ENCODE results near the gene SDR9C7.
"Not testable (repeated sequence)": the region's sequence is repeated elsewhere in the genome, so short reads cannot be mapped to it uniquely, and the experiment has no call there.

SDR9C7 gene

DNA sequence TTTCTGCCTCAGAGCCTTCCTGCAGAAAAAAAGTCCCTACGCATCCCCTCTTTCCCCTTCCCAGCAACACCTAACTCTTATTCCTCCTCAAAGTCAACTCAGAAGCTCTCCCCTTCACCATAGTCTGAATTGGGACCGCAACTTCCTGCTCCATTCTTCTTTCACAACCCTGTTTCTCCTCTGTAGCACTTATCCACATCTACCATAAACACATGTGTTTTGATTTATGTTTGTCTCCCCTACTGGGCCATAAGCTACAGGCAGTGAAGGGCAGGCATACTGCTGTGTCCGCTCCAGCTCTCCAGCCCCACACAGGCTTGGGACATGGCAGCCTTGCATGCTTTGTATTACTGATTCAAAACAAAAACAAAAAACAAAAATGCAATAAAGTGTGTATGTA is 5.9 kb downstream of the SDR9C7 start:
- H3K27ac ChIP-seq: no peak overlapping the region
- ChIA-PET POLR2A (ENCODE audit: low non-redundant PET) (no interaction called here), CTCF (no interaction called here)
- TF ChIP-seq, protein P1, sequence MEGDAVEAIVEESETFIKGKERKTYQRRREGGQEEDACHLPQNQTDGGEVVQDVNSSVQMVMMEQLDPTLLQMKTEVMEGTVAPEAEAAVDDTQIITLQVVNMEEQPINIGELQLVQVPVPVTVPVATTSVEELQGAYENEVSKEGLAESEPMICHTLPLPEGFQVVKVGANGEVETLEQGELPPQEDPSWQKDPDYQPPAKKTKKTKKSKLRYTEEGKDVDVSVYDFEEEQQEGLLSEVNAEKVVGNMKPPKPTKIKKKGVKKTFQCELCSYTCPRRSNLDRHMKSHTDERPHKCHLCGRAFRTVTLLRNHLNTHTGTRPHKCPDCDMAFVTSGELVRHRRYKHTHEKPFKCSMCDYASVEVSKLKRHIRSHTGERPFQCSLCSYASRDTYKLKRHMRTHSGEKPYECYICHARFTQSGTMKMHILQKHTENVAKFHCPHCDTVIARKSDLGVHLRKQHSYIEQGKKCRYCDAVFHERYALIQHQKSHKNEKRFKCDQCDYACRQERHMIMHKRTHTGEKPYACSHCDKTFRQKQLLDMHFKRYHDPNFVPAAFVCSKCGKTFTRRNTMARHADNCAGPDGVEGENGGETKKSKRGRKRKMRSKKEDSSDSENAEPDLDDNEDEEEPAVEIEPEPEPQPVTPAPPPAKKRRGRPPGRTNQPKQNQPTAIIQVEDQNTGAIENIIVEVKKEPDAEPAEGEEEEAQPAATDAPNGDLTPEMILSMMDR (conservative IDR thresholded peaks at IDR 0.05; ENCODE audit: low read depth): no peak
- DNase-seq (ENCODE audit: low spot score): no peak

DNA sequence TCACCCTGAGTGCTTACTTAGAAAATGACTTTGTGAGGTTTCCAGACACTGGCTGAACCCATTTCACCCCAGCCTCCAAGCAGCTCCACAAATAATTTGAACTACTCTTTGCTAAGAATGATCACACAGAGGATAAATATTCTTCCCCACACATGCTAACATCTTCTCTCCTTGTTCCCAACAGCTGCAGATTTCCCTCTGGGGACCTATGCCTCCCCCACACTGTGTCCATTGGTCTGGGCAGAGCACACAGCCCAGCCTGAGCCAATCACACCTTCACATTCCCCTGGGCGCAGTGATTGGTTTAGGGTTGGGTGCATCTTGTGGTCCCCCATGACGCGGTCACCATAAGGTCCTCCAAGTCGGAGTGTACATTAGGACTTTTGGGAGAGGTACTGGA is 6.9 kb downstream of the SDR9C7 start:
- TF ChIP-seq, protein P1 (conservative IDR thresholded peaks at IDR 0.05; ENCODE audit: low read depth): no peak
- no peak overlapping the region for H3K27ac ChIP-seq
- ChIA-PET POLR2A (ENCODE audit: low non-redundant PET) (no interaction called here), CTCF (interaction anchor here (0.6 kb wide), 1 partner anchor 211 kb away, joined by 3 read pairs; no protein-coding TSS in a partner anchor)
- no peak for DNase-seq (ENCODE audit: low spot score)

DNA sequence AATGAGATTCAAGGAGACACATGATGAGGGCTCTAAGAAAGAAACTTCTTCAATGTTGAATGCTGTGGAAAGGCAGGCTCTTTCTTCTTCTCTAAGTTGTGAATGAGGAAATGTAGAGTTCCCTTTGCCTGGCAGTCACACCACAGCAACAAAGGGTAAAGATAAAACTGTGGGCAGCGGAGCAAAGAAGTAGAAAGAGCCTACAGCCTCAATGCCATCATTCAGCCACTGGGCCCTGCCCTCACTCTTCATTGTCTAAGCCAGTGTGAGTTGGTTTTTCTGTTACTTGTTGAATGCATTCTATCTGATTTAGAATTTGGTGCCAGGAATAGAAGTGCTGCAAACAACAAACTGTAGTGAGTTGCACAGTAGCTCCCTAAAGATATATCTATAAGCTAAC is 12.2 kb downstream of the SDR9C7 start:
- POLR2A ChIA-PET (ENCODE audit: low non-redundant PET): no interaction called here
- no peak overlapping the region for H3K27ac ChIP-seq
- no peak for DNase-seq (ENCODE audit: low spot score)
- TF ChIP-seq, protein P1 (conservative IDR thresholded peaks at IDR 0.05; ENCODE audit: low read depth): no peak
- CTCF ChIA-PET: interaction anchor here (0.7 kb wide), 1 partner anchor 153 kb away, joined by 3 read pairs; no protein-coding TSS in a partner anchor

DNA sequence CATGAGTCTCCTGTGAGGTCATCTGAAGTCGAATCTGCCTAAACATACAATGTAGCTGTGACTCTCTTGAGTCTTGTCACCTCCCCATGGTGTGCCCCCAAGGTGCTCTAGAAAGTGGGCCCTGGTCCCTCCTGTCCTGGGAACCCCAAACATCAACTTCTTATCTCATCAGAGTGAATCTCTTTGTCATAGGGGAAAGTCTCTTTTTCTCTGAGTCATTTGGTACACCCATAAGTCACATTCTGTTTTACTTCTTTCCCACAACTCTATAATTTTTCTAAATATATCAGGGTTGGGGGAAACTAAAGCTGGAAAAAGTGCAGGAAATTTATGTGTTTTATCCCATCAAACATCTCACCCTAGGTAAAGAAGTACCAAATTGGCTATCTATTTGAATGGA is 12.9 kb downstream of the SDR9C7 start:
- CTCF ChIA-PET: interaction anchor here (0.7 kb wide), 1 partner anchor 152 kb away, joined by 3 read pairs; no protein-coding TSS in a partner anchor
- DNase-seq (ENCODE audit: low spot score): no peak
- no peak overlapping the region for H3K27ac ChIP-seq
- TF ChIP-seq, protein P1 (conservative IDR thresholded peaks at IDR 0.05; ENCODE audit: low read depth): no peak
- POLR2A ChIA-PET (ENCODE audit: low non-redundant PET): no interaction called here

DNA sequence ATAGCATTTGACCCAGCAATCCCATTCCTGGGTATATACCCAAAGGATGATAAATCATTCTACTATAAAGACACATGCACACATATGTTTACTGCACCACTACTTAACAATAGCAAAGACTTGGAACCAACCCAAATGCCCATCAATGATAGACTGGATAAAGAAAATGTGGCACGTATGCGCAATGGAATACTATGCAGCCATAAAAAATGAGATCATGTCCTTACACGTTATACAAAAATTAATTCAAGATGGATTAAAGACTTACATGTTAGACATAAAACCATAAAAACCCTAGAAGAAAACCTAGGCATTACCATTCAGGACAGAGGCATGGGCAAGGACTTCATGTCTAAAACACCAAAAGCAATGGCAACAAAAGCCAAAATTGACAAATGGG is 16.1 kb downstream of the SDR9C7 start:
- CTCF ChIA-PET; POLR2A ChIA-PET (ENCODE audit: low non-redundant PET): not testable (repeated sequence)

DNA sequence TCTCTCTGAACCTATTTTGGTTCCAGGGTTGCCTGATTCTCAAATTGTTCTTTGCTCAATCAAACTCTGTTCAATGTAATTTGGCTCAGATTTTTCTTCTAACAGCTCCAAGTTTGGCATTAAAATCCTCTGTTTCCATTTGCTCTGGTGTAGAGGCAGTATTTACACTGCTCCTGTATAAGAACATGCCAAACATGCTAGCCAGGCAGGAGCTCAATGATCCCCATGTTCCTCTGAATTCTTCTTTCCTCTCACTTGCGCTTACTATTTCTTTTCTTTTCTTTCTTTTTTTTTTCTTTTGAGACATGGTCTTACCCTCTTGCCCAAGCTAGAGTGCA is 17.2 kb downstream of the SDR9C7 start:
- POLR2A ChIA-PET (ENCODE audit: low non-redundant PET): no interaction called here

More for the DNA sequence above, 16.1 kb downstream of the SDR9C7 start:
- H3K27ac ChIP-seq; DNase-seq (ENCODE audit: low spot score): not testable (repeated sequence)

DNA sequence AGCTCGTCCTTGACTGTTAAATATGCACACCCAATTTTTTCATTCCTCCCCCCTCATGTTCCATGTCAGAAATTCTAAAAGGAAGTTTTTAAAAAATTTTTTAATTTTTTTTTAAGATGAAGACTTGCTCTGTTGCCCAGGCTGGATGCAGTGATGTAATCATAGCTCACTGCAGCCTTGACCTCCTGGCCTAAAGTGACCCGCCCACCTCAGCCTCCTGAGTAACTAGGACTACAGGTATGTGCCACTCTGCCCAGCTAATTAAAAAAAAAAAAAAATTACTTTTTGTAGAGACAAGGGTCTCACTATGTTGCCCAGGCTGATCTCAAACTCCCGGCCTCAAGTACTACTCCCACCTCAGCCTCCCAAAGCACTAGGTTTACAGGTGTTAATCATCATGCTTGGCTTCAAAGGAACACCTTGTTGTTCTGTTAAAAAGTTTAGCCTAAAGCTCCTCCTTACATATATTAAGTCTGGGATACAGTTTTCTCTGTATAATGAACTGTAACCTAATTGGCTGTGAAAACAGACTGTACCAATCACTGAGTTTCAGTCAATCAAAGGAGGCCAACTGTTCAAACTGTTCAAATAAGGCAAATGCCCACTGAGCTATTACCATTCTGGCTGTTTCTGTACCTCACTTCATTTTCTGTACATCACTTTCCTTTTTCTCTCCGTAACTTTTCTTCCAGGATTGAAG is 17.8 kb downstream of the SDR9C7 start:
- no peak for DNase-seq (ENCODE audit: low spot score)
- CTCF ChIA-PET: interaction anchor here (1.1 kb wide), 1 partner anchor 9 kb away, joined by 3 read pairs; no protein-coding TSS in a partner anchor

More for the DNA sequence above, 17.2 kb downstream of the SDR9C7 start:
- CTCF ChIA-PET: interaction anchor here (1.1 kb wide), 1 partner anchor 9 kb away, joined by 3 read pairs; no protein-coding TSS in a partner anchor
- TF ChIP-seq, protein P1 (conservative IDR thresholded peaks at IDR 0.05; ENCODE audit: low read depth): no peak
- no peak overlapping the region for H3K27ac ChIP-seq
- DNase-seq (ENCODE audit: low spot score): no peak

More for the DNA sequence above, 17.8 kb downstream of the SDR9C7 start:
- TF ChIP-seq, protein P1 (conservative IDR thresholded peaks at IDR 0.05; ENCODE audit: low read depth): no peak
- no peak overlapping the region for H3K27ac ChIP-seq
- POLR2A ChIA-PET (ENCODE audit: low non-redundant PET): no interaction called here

Data from RWPE1 (cell line).